ENCODE results near the gene SLC7A8.

The SLC7A8 gene

DNA sequence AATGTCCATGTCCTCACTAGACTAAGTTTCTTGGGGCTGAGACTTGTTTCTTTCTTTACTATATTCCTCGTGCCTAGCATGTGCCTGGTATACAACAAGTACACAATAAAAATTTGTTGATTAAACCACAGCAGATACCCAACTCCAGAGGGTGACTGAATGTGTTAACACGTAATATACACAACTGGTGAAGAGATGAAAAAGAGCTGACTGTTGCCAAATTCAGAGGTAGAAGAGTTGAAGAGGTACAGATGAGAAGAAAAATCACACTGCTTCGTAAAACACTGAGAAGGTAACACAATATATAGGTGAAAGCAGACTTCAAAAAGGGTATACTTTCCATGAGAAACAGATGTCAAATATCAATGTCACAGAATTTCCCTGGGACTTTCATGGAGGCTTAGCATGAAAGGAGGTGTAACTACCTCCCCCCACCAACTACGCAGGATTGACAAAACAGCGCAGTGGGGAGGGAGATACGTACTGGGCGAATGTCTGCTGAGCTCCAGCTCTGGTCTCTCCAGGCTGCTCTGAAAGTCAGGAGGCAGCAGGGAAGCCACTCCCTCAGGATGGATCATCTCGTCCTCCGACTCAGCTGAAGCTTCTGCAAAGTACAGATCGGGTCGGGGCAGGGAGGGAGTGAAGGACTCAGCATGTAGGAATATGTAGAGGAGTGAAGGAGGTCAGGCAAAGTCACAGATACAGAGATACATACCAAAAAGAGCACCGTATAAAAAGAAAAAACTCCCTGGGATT is 93.8 kb downstream of the SLC7A8 start:
- H3K4me3 ChIP-seq (ENCODE audit: low read depth, low read length): no peak overlapping the region
- TF ChIP-seq, protein P1, sequence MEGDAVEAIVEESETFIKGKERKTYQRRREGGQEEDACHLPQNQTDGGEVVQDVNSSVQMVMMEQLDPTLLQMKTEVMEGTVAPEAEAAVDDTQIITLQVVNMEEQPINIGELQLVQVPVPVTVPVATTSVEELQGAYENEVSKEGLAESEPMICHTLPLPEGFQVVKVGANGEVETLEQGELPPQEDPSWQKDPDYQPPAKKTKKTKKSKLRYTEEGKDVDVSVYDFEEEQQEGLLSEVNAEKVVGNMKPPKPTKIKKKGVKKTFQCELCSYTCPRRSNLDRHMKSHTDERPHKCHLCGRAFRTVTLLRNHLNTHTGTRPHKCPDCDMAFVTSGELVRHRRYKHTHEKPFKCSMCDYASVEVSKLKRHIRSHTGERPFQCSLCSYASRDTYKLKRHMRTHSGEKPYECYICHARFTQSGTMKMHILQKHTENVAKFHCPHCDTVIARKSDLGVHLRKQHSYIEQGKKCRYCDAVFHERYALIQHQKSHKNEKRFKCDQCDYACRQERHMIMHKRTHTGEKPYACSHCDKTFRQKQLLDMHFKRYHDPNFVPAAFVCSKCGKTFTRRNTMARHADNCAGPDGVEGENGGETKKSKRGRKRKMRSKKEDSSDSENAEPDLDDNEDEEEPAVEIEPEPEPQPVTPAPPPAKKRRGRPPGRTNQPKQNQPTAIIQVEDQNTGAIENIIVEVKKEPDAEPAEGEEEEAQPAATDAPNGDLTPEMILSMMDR (IDR thresholded peaks at IDR 0.05; ENCODE audit: low read depth, low read length, missing control alignments): no peak
- no peak for DNase-seq (ENCODE audit: low read depth)

- no peak overlapping the region for H3K4me3 ChIP-seq (ENCODE audit: low read depth, low read length)
- TF ChIP-seq, protein P1 (IDR thresholded peaks at IDR 0.05; ENCODE audit: low read depth, low read length, missing control alignments): no peak
- no peak for DNase-seq (ENCODE audit: low read depth)
These were observed 96.9 kb downstream of the SLC7A8 start for GRCh38 chr14:23086565-23086964.

- TF ChIP-seq, protein P1 (IDR thresholded peaks at IDR 0.05; ENCODE audit: low read depth, low read length, missing control alignments): no peak
- no peak overlapping the region for H3K4me3 ChIP-seq (ENCODE audit: low read depth, low read length)
- no peak for DNase-seq (ENCODE audit: low read depth)
These were observed 98.0 kb downstream of the SLC7A8 start for GRCh38 chr14:23085458-23085857.

GRCh38 chr14:23080474-23080873 is 103.0 kb downstream of the SLC7A8 start:
- no peak overlapping the region for H3K4me3 ChIP-seq (ENCODE audit: low read depth, low read length)
- TF ChIP-seq, protein P1 (IDR thresholded peaks at IDR 0.05; ENCODE audit: low read depth, low read length, missing control alignments): no peak
- no peak for DNase-seq (ENCODE audit: low read depth)

- TF ChIP-seq, protein P1 (IDR thresholded peaks at IDR 0.05; ENCODE audit: low read depth, low read length, missing control alignments): no peak
- no peak overlapping the region for H3K4me3 ChIP-seq (ENCODE audit: low read depth, low read length)
- DNase-seq (ENCODE audit: low read depth): no peak
These were observed 103.7 kb downstream of the SLC7A8 start for GRCh38 chr14:23079716-23080115.

- no peak for DNase-seq (ENCODE audit: low read depth)
- H3K4me3 ChIP-seq (ENCODE audit: low read depth, low read length): no peak overlapping the region
- TF ChIP-seq, protein P1 (IDR thresholded peaks at IDR 0.05; ENCODE audit: low read depth, low read length, missing control alignments): no peak
These were observed 104.8 kb downstream of the SLC7A8 start for GRCh38 chr14:23078692-23079116.

DNA sequence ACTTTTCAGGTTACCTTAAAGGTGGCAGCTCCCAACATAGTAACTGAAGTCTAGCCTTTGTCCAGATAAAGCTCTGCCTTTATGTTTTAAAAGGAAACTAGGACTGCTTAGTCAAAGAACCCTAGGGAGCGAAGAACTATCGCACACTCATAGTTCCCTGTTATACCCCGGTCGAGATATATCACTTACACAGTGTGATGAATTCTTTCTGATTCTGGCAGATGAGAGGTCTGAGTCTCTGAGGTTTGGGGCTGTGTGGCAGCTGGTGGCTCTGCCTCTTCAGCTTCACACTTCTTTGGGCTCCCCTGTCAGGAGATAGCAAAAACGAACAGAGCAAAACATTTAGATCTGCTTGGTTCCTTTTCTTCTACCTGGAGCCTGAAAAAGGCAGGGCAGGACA is 105.5 kb downstream of the SLC7A8 start:
- TF ChIP-seq, protein P1 (IDR thresholded peaks at IDR 0.05; ENCODE audit: low read depth, low read length, missing control alignments): no peak
- no peak for DNase-seq (ENCODE audit: low read depth)
- no peak overlapping the region for H3K4me3 ChIP-seq (ENCODE audit: low read depth, low read length)

Data from GM12864 (cell line).